Colonic mucosa (tissue), 4 donors: Measurements from ENCODE around the gene OGDH. TPM values are rescaled to one million over a fixed set of nuclear protein-coding genes. Genes with fewer than 3 reads are reported as not detected.

ENCODE experiments used
- DNase-seq: peaks from one replicate; pipeline ENCODE4 v3.0.0-alpha.2; 2020
- H3K27ac ChIP-seq: fragments of 200-600 bp; one replicate; pipeline ENCODE4 v1.8.0; 2021
- H3K27me3 ChIP-seq: fragments of 200-600 bp; one replicate; pipeline ENCODE4 v1.8.0; 2021
- H3K36me3 ChIP-seq: fragments of 200-600 bp; one replicate; pipeline ENCODE4 v1.8.0; 2021
- H3K4me1 ChIP-seq: fragments of 200-600 bp; one replicate; pipeline ENCODE4 v1.8.0; 2021; ENCODE audit warnings: mild to moderate bottlenecking
- H3K4me3 ChIP-seq: fragments of 200-600 bp; one replicate; pipeline ENCODE4 v1.8.0; 2021
- H3K9ac ChIP-seq, 2 donors: one replicate each; pipeline ENCODE4 v1.7.0; 2013; ENCODE audit warnings: control low read depth in 2 of 2, low read depth in 2 of 2, low read length in 2 of 2
- H3K9me3 ChIP-seq: fragments of 200-600 bp; one replicate; pipeline ENCODE4 v1.8.0; 2021
- intact Hi-C: fragments of 100-400 bp; cut with DNase I; formaldehyde crosslinking; loops from one replicate; pipeline ENCODE4 v1.14.1; 2022
- total RNA-seq, 2 donors: library from RNA; stranded (reverse); fragmentation: NEBNext Ultra II Directional in 1 of 2; extraction: Animal tissue kit (Norgen Biotek cat#: 25700) in 1 of 2; gene quantifications; one replicate each; pipeline ENCODE4 v1.2.1, GENCODE V29; 2021
- TF ChIP-seq, protein P1 (sequence below): fragments of 200-600 bp; IDR thresholded peaks from one replicate; pipeline ENCODE4 v1.8.0; 2022; ENCODE audit warnings: antibody characterized with exemption, mild to moderate bottlenecking
- donor health status: healthy.
- donor health status: DM: no; HTN: no; CAD: no.
- donor health status: DM: no; HTN: no; CAD: no.

The OGDH gene
- total RNA-seq, 2 donors from 2014 or later = 142 to 164 TPM

- intact Hi-C loops = no loop called here
- peaks cover 6% of the 10 kb centered on the region for H3K36me3 ChIP-seq
- H3K27ac ChIP-seq = no peak overlapping the region
- no peak overlapping the region for H3K9ac ChIP-seq
- H3K27me3 ChIP-seq = no peaks in the 10 kb centered on the region
- no peak overlapping the region for H3K4me3 ChIP-seq
- H3K4me1 ChIP-seq = no peaks in the 10 kb centered on the region
- TF ChIP-seq, protein P1, sequence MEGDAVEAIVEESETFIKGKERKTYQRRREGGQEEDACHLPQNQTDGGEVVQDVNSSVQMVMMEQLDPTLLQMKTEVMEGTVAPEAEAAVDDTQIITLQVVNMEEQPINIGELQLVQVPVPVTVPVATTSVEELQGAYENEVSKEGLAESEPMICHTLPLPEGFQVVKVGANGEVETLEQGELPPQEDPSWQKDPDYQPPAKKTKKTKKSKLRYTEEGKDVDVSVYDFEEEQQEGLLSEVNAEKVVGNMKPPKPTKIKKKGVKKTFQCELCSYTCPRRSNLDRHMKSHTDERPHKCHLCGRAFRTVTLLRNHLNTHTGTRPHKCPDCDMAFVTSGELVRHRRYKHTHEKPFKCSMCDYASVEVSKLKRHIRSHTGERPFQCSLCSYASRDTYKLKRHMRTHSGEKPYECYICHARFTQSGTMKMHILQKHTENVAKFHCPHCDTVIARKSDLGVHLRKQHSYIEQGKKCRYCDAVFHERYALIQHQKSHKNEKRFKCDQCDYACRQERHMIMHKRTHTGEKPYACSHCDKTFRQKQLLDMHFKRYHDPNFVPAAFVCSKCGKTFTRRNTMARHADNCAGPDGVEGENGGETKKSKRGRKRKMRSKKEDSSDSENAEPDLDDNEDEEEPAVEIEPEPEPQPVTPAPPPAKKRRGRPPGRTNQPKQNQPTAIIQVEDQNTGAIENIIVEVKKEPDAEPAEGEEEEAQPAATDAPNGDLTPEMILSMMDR = no peak
- no peak for DNase-seq
- H3K9me3 ChIP-seq = no peaks in the 10 kb centered on the region
Observed at GRCh38 chr7:44652535-44652934, 46.1 kb downstream of the OGDH start.

GRCh38 chr7:44654255-44654796 is 47.9 kb downstream of the OGDH start:
- TF ChIP-seq, protein P1 = no peak
- Histone ChIP-seq H3K9ac (no peak overlapping the region), H3K4me1 (no peaks in the 10 kb centered on the region), H3K4me3 (no peak overlapping the region), H3K27me3 (no peaks in the 10 kb centered on the region), H3K36me3 (peaks cover 6% of the 10 kb centered on the region), H3K27ac (no peak overlapping the region), H3K9me3 (no peaks in the 10 kb centered on the region)
- no peak for DNase-seq
- intact Hi-C loops = no loop called here

DNA sequence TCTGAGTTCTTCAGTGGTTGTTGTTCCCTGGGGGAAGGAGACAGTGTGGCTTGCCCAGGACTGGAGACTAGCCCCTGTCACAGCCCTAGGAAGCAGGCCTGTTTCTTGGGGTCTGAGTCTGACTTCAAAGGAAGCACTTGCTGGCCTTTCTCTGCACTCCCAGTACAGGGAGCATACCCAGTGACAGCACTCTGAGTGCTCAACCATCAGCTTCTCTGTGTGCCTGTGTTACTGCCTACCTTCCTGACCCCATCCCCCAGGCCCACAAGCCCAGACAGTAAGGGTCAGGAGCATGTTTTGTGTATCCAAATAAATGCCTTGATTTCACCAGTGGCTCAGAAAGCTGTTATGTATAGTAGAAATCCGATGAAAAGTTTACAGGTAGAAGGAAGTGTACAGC is 48.9 kb downstream of the OGDH start:
- H3K36me3 ChIP-seq = peaks cover 6% of the 10 kb centered on the region
- intact Hi-C loops = no loop called here
- TF ChIP-seq, protein P1 = no peak

DNA sequence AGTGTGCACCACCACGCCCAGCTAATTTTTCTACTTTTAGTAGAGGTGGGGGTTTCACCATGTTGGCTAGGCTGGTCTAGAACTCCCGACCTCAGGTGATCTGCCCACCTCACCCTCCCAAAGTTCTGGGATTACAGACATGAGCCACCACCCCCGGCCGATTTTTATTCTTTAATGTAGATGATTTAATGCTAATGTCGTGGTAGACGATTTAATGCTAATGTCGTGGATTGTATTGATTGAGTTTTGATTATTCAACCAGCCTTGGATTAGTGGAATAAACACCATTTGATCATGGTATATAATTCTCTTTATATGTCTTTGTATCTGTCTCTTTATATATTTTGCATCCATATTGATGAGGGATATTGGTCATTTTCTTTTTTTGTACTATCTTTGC is 52.6 kb downstream of the OGDH start:
- no peaks in the 10 kb centered on the region for H3K4me1 ChIP-seq
- no peaks in the 10 kb centered on the region for H3K27me3 ChIP-seq
- intact Hi-C loops = no loop called here
- no peak overlapping the region for H3K4me3 ChIP-seq
- DNase-seq = no peak
- no peaks in the 10 kb centered on the region for H3K36me3 ChIP-seq
- H3K27ac ChIP-seq = no peak overlapping the region
- TF ChIP-seq, protein P1 = no peak
- no peak overlapping the region for H3K9ac ChIP-seq
- no peaks in the 10 kb centered on the region for H3K9me3 ChIP-seq

More for the DNA sequence above, 48.9 kb downstream of the OGDH start:
- Histone ChIP-seq H3K9me3 (no peaks in the 10 kb centered on the region), H3K4me1 (no peaks in the 10 kb centered on the region), H3K4me3 (no peak overlapping the region), H3K9ac (no peak overlapping the region), H3K27me3 (no peaks in the 10 kb centered on the region), H3K27ac (no peak overlapping the region)
- no peak for DNase-seq

- Histone ChIP-seq H3K27me3 (no peaks in the 10 kb centered on the region), H3K36me3 (no peaks in the 10 kb centered on the region), H3K9ac (no peak overlapping the region), H3K27ac (no peak overlapping the region), H3K9me3 (no peaks in the 10 kb centered on the region), H3K4me1 (no peaks in the 10 kb centered on the region), H3K4me3 (no peak overlapping the region)
- no peak for DNase-seq
- intact Hi-C loops = no loop called here
- TF ChIP-seq, protein P1 = no peak
Observed at GRCh38 chr7:44661233-44661632, 54.8 kb downstream of the OGDH start.
